Measurements from ENCODE around the gene ABAT.

ABAT gene

GRCh38 chr16:8807189-8807588 lies 132.8 kb downstream of the ABAT start:
- no peak for TF ChIP-seq CTCF (IDR thresholded peaks at IDR 0.05; ENCODE audit: low read depth, low read length)
- no peak for DNase-seq (ENCODE audit: extremely low read depth, low read depth)

- DNase-seq (ENCODE audit: extremely low read depth, low read depth): no peak
- no peak for TF ChIP-seq CTCF (IDR thresholded peaks at IDR 0.05; ENCODE audit: low read depth, low read length)
Observed at GRCh38 chr16:8808009-8808408, 133.6 kb downstream of the ABAT start.

- DNase-seq (ENCODE audit: extremely low read depth, low read depth): no peak
- no peak for TF ChIP-seq CTCF (IDR thresholded peaks at IDR 0.05; ENCODE audit: low read depth, low read length)
Observed at GRCh38 chr16:8808613-8809353, 134.4 kb downstream of the ABAT start.

- no peak for TF ChIP-seq CTCF (IDR thresholded peaks at IDR 0.05; ENCODE audit: low read depth, low read length)
- no peak for DNase-seq (ENCODE audit: extremely low read depth, low read depth)
Observed at GRCh38 chr16:8812162-8812843, 137.9 kb downstream of the ABAT start.

- no peak for TF ChIP-seq CTCF (IDR thresholded peaks at IDR 0.05; ENCODE audit: low read depth, low read length)
- DNase-seq (ENCODE audit: extremely low read depth, low read depth): no peak
Observed at GRCh38 chr16:8814095-8814806, 139.8 kb downstream of the ABAT start.

GRCh38 chr16:8816967-8817655 lies 142.7 kb downstream of the ABAT start:
- no peak for DNase-seq (ENCODE audit: extremely low read depth, low read depth)
- no peak for TF ChIP-seq CTCF (IDR thresholded peaks at IDR 0.05; ENCODE audit: low read depth, low read length)
